Mucosa of stomach (tissue), 1 donor: ENCODE measurements around the gene GFER.

Source experiments
- H3K27me3 ChIP-seq: one replicate; pipeline ENCODE4 v1.7.0; 2013; ENCODE audit warnings: mild to moderate bottlenecking, low read length; ENCODE audit not compliant: control insufficient read depth, insufficient read depth
- H3K36me3 ChIP-seq: one replicate; pipeline ENCODE4 v1.7.0; 2013; ENCODE audit warnings: low read length; ENCODE audit not compliant: control insufficient read depth, insufficient read depth
- H3K4me1 ChIP-seq: one replicate; pipeline ENCODE4 v1.7.0; 2013; ENCODE audit warnings: mild to moderate bottlenecking, low read length; ENCODE audit not compliant: control insufficient read depth, insufficient read depth
- H3K4me3 ChIP-seq: one replicate; pipeline ENCODE4 v1.7.0; 2013; ENCODE audit warnings: low read length
- H3K9ac ChIP-seq: one replicate; pipeline ENCODE4 v1.7.0; 2013; ENCODE audit warnings: mild to moderate bottlenecking, low read length, moderate library complexity
- H3K9me3 ChIP-seq: one replicate; pipeline ENCODE4 v1.7.0; 2013; ENCODE audit warnings: mild to moderate bottlenecking, low read length, moderate library complexity; ENCODE audit not compliant: control insufficient read depth
- donor health status: Pancreatic carcinoma.

The GFER gene

GRCh38 chr16:1991588-1991947 lies 7.6 kb downstream of the GFER start:
- Histone ChIP-seq H3K36me3 (no peaks in the 10 kb centered on the region), H3K27me3 (peaks cover 35% of the 10 kb centered on the region), H3K4me3 (no peak overlapping the region), H3K9me3 (no peaks in the 10 kb centered on the region), H3K9ac (no peak overlapping the region), H3K4me1 (peaks cover 25% of the 10 kb centered on the region)

GRCh38 chr16:1991948-1992703 lies 8.1 kb downstream of the GFER start:
- Histone ChIP-seq H3K4me1 (peaks cover 25% of the 10 kb centered on the region), H3K9ac (no peak overlapping the region)

GRCh38 chr16:1992704-1993317 lies 8.8 kb downstream of the GFER start:
- no peaks in the 10 kb centered on the region for H3K36me3 ChIP-seq
- H3K4me1 ChIP-seq = peaks cover 25% of the 10 kb centered on the region
- no peak overlapping the region for H3K9ac ChIP-seq
- H3K4me3 ChIP-seq = no peak overlapping the region
- no peaks in the 10 kb centered on the region for H3K9me3 ChIP-seq
- peaks cover 34% of the 10 kb centered on the region for H3K27me3 ChIP-seq

More at GRCh38 chr16:1991948-1992703, 8.1 kb downstream of the GFER start:
- Histone ChIP-seq H3K27me3 (peaks cover 35% of the 10 kb centered on the region), H3K36me3 (no peaks in the 10 kb centered on the region), H3K9me3 (no peaks in the 10 kb centered on the region), H3K4me3 (no peak overlapping the region)

- Histone ChIP-seq H3K27me3 (peaks cover 25% of the 10 kb centered on the region), H3K9me3 (no peaks in the 10 kb centered on the region), H3K4me3 (no peak overlapping the region), H3K9ac (no peak overlapping the region), H3K36me3 (no peaks in the 10 kb centered on the region), H3K4me1 (peaks cover 25% of the 10 kb centered on the region)
These were observed 9.7 kb downstream of the GFER start for GRCh38 chr16:1993731-1994131.

- no peak overlapping the region for H3K4me3 ChIP-seq
- no peaks in the 10 kb centered on the region for H3K27me3 ChIP-seq
- H3K9me3 ChIP-seq = no peaks in the 10 kb centered on the region
- H3K4me1 ChIP-seq = no peaks in the 10 kb centered on the region
- no peaks in the 10 kb centered on the region for H3K36me3 ChIP-seq
- no peak overlapping the region for H3K9ac ChIP-seq
These were observed 13.7 kb downstream of the GFER start for GRCh38 chr16:1997494-1998359.

- peaks cover 3% of the 10 kb centered on the region for H3K36me3 ChIP-seq
- H3K4me1 ChIP-seq = peaks cover under 1% of the 10 kb centered on the region
- no peak overlapping the region for H3K9ac ChIP-seq
- no peaks in the 10 kb centered on the region for H3K9me3 ChIP-seq
- no peaks in the 10 kb centered on the region for H3K27me3 ChIP-seq
- no peak overlapping the region for H3K4me3 ChIP-seq
These were observed 14.4 kb downstream of the GFER start for GRCh38 chr16:1998360-1998835.

GRCh38 chr16:1998852-1999801 lies 15.1 kb downstream of the GFER start:
- Histone ChIP-seq H3K4me1 (peaks cover 8% of the 10 kb centered on the region), H3K27me3 (no peaks in the 10 kb centered on the region), H3K4me3 (no peak overlapping the region), H3K36me3 (peaks cover 5% of the 10 kb centered on the region), H3K9me3 (no peaks in the 10 kb centered on the region), H3K9ac (no peak overlapping the region)

GRCh38 chr16:1999866-2000514 lies 16.0 kb downstream of the GFER start:
- Histone ChIP-seq H3K9me3 (no peaks in the 10 kb centered on the region), H3K9ac (no peak overlapping the region), H3K27me3 (no peaks in the 10 kb centered on the region), H3K4me3 (no peak overlapping the region), H3K36me3 (peaks cover 5% of the 10 kb centered on the region), H3K4me1 (peaks cover 17% of the 10 kb centered on the region)

GRCh38 chr16:2001035-2001434 lies 17.0 kb downstream of the GFER start:
- Histone ChIP-seq H3K9ac (no peak overlapping the region), H3K27me3 (no peaks in the 10 kb centered on the region), H3K4me3 (no peak overlapping the region), H3K4me1 (peaks cover 27% of the 10 kb centered on the region), H3K36me3 (peaks cover 5% of the 10 kb centered on the region), H3K9me3 (no peaks in the 10 kb centered on the region)

- H3K9me3 ChIP-seq = no peaks in the 10 kb centered on the region
- peaks cover 5% of the 10 kb centered on the region for H3K36me3 ChIP-seq
- no peaks in the 10 kb centered on the region for H3K27me3 ChIP-seq
- H3K9ac ChIP-seq = no peak overlapping the region
- H3K4me1 ChIP-seq = peaks cover 34% of the 10 kb centered on the region
- H3K4me3 ChIP-seq = no peak overlapping the region
These were observed 17.7 kb downstream of the GFER start for GRCh38 chr16:2001456-2002355.
